HG03060 (cell line): ENCODE results near the gene TDRD12.
"Not testable (repeated sequence)": the region's sequence is repeated elsewhere in the genome, so short reads cannot be mapped to it uniquely, and the experiment has no call there.

Experiments
- ATAC-seq: cut with Tn5 transposase; IDR thresholded peaks from one replicate; pipeline ENCODE4 v1.9.1; 2021; ENCODE audit warnings: low read depth, moderate number of reproducible peaks; ENCODE audit not compliant: unreplicated experiment

TDRD12 gene

GRCh38 chr19:32744555-32745325 lies 25.2 kb downstream of the TDRD12 start:
- no peak for ATAC-seq

GRCh38 chr19:32745594-32746251 lies 26.2 kb downstream of the TDRD12 start:
- ATAC-seq, result not testable (repeated sequence)

GRCh38 chr19:32746631-32747196 lies 27.1 kb downstream of the TDRD12 start:
- ATAC-seq, result not testable (repeated sequence)

- no peak for ATAC-seq
Measured at GRCh38 chr19:32748497-32748896, 28.9 kb downstream of the TDRD12 start.

GRCh38 chr19:32748948-32749347 lies 29.4 kb downstream of the TDRD12 start:
- no peak for ATAC-seq

GRCh38 chr19:32749361-32749760 lies 29.8 kb downstream of the TDRD12 start:
- ATAC-seq, result no peak

GRCh38 chr19:32750441-32751055 lies 31.0 kb downstream of the TDRD12 start:
- no peak for ATAC-seq

GRCh38 chr19:32751066-32751465 lies 31.5 kb downstream of the TDRD12 start:
- ATAC-seq, result no peak

GRCh38 chr19:32757189-32757588 lies 37.6 kb downstream of the TDRD12 start:
- ATAC-seq, result no peak

GRCh38 chr19:32765365-32765764 lies 45.8 kb downstream of the TDRD12 start:
- not testable (repeated sequence) for ATAC-seq

- no peak for ATAC-seq
Measured at GRCh38 chr19:32767951-32768679, 48.5 kb downstream of the TDRD12 start.

- no peak for ATAC-seq
Measured at GRCh38 chr19:32771596-32771995, 52.0 kb downstream of the TDRD12 start.

- ATAC-seq, result no peak
Measured at GRCh38 chr19:32773126-32773525, 53.6 kb downstream of the TDRD12 start.

- ATAC-seq, result no peak
Measured at GRCh38 chr19:32779082-32779481, 59.5 kb downstream of the TDRD12 start.

- no peak for ATAC-seq
Measured at GRCh38 chr19:32781280-32781679, 61.7 kb downstream of the TDRD12 start.

- not testable (repeated sequence) for ATAC-seq
Measured at GRCh38 chr19:32782089-32782488, 62.5 kb downstream of the TDRD12 start.

- ATAC-seq, result not testable (repeated sequence)
Measured at GRCh38 chr19:32787161-32787813, 67.7 kb downstream of the TDRD12 start.

- ATAC-seq, result not testable (repeated sequence)
Measured at GRCh38 chr19:32787895-32788294, 68.3 kb downstream of the TDRD12 start.

GRCh38 chr19:32789429-32789828 lies 69.9 kb downstream of the TDRD12 start:
- no peak for ATAC-seq

GRCh38 chr19:32798201-32798600 lies 78.6 kb downstream of the TDRD12 start:
- ATAC-seq, result no peak
